Stimulated activated naive CD8-positive, alpha-beta T cell treated with anti-CD3 and anti-CD28 coated beads, Interleukin-15, amount 100 ng/mL, for 72 hours (primary cell): ENCODE measurements around the gene SLC45A3.

Source experiments
- ATAC-seq: fragments of 150-1000 bp; cut with Tn5 transposase; 2 replicates; pipeline ENCODE4 v1.10.0; 2021; ENCODE audit warnings: mild to moderate bottlenecking, moderate library complexity
- DNase-seq, 2 donors: peaks; one replicate each; pipeline ENCODE4 v3.0.0; 2021 to 2022
- H3K27ac Mint-ChIP-seq, 2 donors: one replicate each; pipeline ENCODE4 v1.8.0; 2022; ENCODE audit warnings: mild to moderate bottlenecking in 2 of 2, mixed read lengths in 2 of 2, moderate library complexity in 2 of 2
- H3K27me3 Mint-ChIP-seq: one replicate; pipeline ENCODE4 v1.8.0; 2022; ENCODE audit warnings: mixed read lengths
- H3K4me1 Mint-ChIP-seq: one replicate; pipeline ENCODE4 v1.8.0; 2022; ENCODE audit warnings: mild to moderate bottlenecking, mixed read lengths
- H3K4me3 Mint-ChIP-seq, 2 donors: one replicate each; pipeline ENCODE4 v1.8.0; 2022; ENCODE audit warnings: mild to moderate bottlenecking in 2 of 2, mixed read lengths in 2 of 2, moderate library complexity in 1 of 2
- H3K9me3 Mint-ChIP-seq, 2 donors: one replicate each; pipeline ENCODE4 v1.8.0; 2022; ENCODE audit warnings: mixed read lengths in 2 of 2

SLC45A3 gene

DNA sequence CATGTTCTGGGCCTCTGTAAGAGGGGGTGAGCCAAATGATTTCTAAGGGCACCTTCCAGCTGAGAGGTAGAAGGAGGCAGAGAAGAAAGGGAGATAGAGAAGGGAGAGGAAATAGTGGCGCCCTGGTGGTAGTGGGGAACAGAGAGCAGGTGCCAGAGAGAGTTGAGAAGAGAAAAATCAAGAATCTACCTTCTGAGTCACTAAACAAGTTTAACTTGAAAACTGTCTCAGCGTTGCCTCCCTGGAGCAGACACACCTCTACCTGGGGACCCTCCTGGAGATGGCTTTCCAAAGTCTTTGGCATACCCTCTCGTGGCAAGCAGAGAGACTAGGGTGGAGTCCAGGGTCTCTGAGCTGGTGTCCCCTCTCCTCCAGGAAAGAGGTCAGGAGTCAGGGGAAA is 1.1 kb upstream of the SLC45A3 start:
- ATAC-seq = no peak
- Mint-ChIP-seq H3K9me3 (no peaks in the 10 kb centered on the region), H3K27me3 (peaks cover 37% of the 10 kb centered on the region), H3K27ac (no peak overlapping the region), H3K4me1 (peaks cover 19% of the 10 kb centered on the region), H3K4me3 (no peak overlapping the region)
- DNase-seq = no peak

DNA sequence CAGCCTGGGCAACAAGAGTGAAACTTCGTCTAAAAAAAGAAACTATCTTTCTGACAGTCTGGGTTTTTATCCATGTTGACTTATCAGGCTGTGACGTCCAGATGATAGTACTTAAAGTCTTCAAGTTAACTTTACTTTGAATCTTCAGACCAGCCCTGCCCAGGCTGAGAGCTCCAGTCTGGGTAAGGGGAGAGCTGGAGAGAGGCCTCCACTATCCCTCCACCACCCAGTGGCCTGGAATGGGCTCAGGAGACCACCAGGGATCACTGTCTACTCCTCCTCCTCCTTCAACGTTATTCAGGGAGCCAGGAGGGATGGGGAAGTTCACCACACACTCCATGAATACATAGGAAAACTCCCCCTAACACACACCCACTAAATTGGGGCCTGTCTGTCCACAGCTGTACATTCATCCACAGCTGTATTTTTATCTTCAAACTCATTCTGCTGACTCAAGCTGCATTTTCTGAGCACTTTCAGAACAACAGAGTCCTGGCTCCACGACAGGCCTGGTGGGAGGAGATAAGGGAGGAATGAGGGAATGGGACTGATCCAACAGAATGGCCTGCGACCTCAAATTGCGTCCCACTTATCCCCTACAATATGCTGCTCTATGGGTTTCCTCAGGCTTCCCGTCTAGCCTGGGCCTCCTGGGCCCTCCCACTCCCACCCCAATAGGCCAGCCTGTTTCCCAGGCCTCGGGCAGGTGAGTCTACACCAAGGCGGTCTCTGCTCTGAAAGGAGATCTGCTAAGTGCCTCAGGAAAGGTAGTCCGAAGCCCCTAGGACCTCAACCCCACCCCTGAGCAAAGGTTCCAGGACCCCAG is 1.8 kb downstream of the SLC45A3 start:
- ATAC-seq = no peak
- Mint-ChIP-seq H3K9me3 (no peaks in the 10 kb centered on the region), H3K4me1 (peaks cover 19% of the 10 kb centered on the region), H3K27me3 (peaks cover 52% of the 10 kb centered on the region), H3K4me3 (peak overlapping the region; percentile 86), H3K27ac (no peak overlapping the region)
- no peak for DNase-seq

DNA sequence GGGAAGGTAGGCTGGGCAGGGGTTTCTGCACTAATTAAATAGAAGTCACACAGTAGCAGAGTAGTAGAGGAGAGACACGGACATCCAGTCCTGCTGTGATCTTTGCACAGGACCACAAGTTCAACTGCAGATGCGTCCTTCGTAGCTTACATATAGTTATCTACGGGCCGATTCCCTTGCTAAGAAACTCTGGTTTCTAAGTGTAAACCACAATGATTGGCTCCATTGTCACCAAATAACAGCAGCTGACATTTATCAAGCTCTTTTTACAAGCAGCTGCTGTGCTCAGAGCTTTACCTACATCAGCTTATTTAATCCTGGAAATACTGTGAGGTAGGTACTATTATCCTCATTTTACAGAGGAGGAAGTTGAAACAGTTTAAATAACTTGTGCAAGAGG is 3.1 kb downstream of the SLC45A3 start:
- Mint-ChIP-seq H3K27me3 (peaks cover 57% of the 10 kb centered on the region), H3K27ac (no peak overlapping the region), H3K4me3 (no peak overlapping the region), H3K4me1 (peaks cover 22% of the 10 kb centered on the region), H3K9me3 (no peaks in the 10 kb centered on the region)
- ATAC-seq = no peak
- DNase-seq = no peak

DNA sequence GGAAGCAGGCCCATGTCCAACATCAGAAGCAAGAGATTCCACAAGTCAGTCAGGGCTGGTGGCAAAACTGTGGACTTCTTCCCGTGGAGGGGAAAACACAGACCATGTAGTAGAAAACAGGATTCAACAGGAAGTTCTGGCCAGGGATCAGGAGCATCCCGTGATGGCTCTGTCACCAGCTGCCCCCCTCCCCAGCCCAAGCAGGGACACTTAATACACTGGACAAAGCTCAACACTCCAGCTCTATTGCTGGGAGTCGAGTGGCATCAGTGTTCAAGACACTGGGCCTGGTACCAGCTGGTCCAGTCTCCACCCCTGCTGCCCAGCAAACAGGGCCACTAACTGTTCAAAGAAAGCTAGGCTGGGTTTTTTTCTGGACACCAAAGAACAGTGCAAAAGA is 3.7 kb downstream of the SLC45A3 start:
- Mint-ChIP-seq H3K4me3 (no peak overlapping the region), H3K27ac (peak overlapping the region in 1 of 2 donors; percentile 36), H3K4me1 (peaks cover 27% of the 10 kb centered on the region), H3K9me3 (no peaks in the 10 kb centered on the region), H3K27me3 (peaks cover 56% of the 10 kb centered on the region)
- ATAC-seq (no peak), DNase-seq (no peak)

DNA sequence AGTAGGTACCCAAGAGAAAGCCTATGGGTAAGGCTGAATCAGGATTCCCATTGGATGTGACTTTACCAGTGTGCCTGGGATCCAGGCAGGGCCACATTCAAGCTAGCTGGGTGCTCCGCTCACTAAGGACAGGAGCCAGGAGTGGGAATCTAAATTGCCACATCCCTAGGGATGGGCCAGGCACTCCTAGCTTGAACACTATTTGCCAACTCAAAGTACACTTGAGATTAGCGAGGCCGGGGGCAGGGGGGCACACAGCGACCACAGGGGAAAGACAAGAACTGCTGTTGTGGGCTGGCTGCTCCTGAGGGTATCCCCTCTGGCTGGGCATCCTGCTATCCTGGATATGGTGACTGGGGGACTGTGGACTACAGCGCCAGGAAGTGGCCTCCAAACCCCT is 4.3 kb downstream of the SLC45A3 start:
- ATAC-seq = no peak
- no peak overlapping the region for H3K27ac Mint-ChIP-seq
- H3K4me3 Mint-ChIP-seq = no peak overlapping the region
- H3K9me3 Mint-ChIP-seq = no peaks in the 10 kb centered on the region
- no peak for DNase-seq
- peaks cover 55% of the 10 kb centered on the region for H3K27me3 Mint-ChIP-seq
- H3K4me1 Mint-ChIP-seq = peaks cover 29% of the 10 kb centered on the region

DNA sequence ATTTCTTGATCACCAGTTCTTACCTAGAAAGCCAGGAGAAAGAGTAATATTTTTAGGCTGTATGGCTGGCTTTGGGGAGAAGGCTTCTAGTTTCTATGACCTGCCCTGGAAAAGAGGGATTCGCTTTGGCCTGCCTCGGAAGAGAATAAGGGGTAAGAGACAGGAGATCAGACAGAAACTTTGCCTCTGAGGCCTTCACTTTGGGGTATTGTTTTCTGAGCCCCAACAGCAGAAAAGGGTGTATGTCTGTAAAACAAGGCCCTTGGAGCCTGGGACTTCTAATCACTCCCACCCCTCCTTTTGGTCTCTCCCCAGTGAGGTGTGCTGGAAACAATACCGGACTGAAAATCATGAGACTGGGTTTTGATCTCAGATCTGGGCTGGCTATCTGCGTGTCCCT is 5.1 kb downstream of the SLC45A3 start:
- Mint-ChIP-seq H3K27me3 (peaks cover 50% of the 10 kb centered on the region), H3K4me3 (no peak overlapping the region), H3K27ac (no peak overlapping the region), H3K9me3 (no peaks in the 10 kb centered on the region), H3K4me1 (peaks cover 23% of the 10 kb centered on the region)
- DNase-seq = no peak
- ATAC-seq = no peak

DNA sequence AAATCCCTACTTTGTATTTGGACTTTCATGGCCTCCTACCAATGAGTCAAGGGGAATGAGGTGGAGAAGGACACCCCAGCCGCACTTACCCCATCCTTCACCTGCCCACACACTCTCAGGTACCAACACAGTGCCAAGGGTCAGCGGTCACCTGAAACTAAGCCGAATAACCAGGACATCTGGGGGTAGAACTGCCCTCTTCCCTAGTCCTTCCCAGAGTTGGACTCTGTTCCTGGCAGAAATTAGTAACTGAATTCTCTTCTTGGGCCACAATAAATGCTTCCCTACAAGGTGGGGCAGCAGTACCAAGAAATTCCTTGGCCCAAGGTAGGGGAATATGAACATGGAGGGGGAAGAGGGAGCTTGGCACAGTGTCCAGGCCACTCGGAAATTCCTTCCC is 7.3 kb downstream of the SLC45A3 start:
- Mint-ChIP-seq H3K4me3 (no peak overlapping the region), H3K4me1 (peaks cover 33% of the 10 kb centered on the region), H3K27me3 (peaks cover 49% of the 10 kb centered on the region), H3K27ac (no peak overlapping the region), H3K9me3 (no peaks in the 10 kb centered on the region)
- ATAC-seq (no peak), DNase-seq (no peak)

DNA sequence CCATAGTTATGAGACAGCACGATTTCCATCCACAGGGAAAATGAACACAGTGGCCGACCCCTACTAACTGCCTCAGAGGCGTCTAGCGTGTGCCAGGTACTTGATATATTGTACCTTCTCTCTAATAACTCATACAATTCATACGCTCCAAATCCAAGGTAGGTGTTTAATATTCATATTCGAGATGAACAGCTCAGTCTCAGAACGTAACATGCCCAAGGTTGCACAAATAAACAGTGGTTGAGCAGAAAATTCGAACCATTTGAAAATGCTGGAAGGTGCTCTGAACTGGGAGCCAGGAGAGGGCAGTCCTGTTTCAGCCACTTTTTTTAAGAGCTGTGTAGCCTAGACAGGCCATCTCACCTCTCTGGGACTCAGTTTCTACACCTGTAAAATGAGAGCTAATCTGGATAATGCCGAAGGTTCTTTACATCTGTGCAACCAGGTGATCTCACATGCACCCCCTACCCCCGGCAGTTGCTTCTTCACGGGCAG is 7.9 kb downstream of the SLC45A3 start:
- no peak overlapping the region for H3K4me3 Mint-ChIP-seq
- H3K9me3 Mint-ChIP-seq = no peaks in the 10 kb centered on the region
- peaks cover 53% of the 10 kb centered on the region for H3K27me3 Mint-ChIP-seq
- H3K4me1 Mint-ChIP-seq = peaks cover 34% of the 10 kb centered on the region
- ATAC-seq = no peak
- no peak for DNase-seq
- H3K27ac Mint-ChIP-seq = no peak overlapping the region

DNA sequence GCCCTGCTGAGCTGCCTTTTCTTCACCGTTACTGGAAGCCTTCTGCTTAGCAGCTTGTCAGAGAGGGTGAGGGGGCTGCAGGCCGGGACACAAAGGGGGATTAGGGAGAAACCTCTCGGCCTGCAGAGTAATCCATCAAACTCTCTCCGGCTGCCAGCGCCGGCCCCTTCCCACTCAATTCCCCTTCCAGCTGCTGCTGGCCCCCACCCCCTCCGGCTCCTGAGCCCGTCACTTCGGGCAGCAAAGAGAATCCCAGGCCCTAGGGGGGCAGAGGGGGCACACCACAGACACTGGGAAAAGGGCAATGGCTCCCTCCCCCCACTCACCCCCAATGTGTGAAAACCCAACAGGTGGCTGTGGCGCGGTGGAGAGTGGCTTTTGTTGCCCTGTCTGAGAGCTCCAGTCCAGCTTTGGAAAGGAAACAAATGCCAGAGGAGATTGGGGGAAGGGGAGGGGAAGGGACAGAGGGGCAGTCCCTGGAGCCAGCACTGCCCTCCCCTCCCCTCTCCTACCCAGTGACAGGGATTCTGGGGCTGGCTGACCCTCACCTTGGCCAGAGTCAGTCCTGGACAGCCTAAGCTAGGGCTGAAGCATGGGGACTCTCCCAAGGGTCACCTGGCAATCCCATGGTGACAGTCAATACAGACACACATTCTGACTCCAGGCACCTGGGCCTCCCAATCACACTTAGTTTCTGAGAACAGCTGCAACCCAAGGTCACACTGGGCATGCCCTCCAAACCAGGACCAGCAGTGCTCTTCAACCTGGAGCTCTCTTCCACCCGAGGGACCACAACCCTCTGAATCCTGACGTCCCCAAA is 9.5 kb downstream of the SLC45A3 start:
- H3K4me1 Mint-ChIP-seq = peaks cover 34% of the 10 kb centered on the region
- peaks cover 37% of the 10 kb centered on the region for H3K27me3 Mint-ChIP-seq
- ATAC-seq (no peak), DNase-seq (no peak)
- H3K9me3 Mint-ChIP-seq = no peaks in the 10 kb centered on the region
- peak overlapping the region in 1 of 2 donors; percentile 34 for H3K27ac Mint-ChIP-seq
- H3K4me3 Mint-ChIP-seq = no peak overlapping the region

DNA sequence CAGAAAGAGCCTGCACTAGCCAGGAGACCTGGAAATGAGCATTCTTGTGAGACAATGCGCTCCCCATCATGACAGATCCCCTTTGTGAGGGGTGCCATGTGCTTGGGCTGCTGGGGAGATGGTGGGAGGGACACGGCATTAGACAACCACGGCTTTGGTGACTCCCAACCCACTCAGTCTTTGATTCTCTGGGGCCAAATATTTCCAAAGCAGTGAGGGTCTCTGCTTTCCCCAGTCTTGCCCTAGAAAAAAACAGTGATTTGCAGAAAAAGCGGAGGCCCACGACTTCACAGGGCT is 10.2 kb downstream of the SLC45A3 start:
- no peak overlapping the region for H3K4me3 Mint-ChIP-seq
- H3K27me3 Mint-ChIP-seq = peaks cover 30% of the 10 kb centered on the region
- no peaks in the 10 kb centered on the region for H3K9me3 Mint-ChIP-seq
- ATAC-seq (no peak), DNase-seq (no peak)
- H3K27ac Mint-ChIP-seq = peak overlapping the region in 1 of 2 donors; percentile 34
- peaks cover 37% of the 10 kb centered on the region for H3K4me1 Mint-ChIP-seq

DNA sequence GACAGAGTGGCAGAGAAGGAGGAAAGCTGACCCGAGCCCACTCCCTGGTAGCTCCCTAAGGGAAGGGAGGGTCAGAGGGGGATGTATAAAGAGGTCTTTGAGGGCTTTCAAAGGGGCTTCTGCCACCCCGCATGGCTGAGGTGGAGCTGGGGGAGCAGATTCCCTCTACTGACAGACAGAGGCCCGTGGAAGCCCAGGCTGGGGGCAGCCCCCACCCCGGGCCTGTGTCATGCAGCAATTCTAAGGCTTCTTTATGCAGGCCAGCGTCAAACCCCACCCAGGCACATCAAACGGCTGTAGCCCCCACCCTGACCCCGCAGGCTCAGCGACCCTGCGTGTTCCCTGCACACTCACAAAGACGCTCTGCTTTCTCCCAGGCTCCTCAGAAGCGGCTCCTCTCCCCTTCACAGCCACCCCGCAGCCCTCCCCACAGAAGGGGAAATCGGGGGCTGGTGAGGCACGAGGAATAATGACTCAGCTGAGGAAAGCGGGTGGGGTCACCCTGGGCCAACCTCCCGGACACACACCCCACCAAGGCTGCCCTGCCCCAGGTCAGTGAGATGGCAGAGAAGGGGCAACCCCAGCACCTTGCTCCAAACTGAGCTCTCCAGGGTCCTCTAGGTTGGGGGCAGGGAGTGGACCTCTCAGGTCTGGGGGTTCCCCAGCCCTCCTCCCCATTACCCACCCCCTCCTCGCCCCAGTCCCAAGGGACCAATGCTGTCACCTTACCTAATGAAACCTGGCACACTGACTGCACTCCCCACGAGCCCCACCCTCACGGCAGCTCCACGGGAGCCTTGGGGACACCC is 10.8 kb downstream of the SLC45A3 start:
- ATAC-seq = peak; percentile 60
- Mint-ChIP-seq H3K4me1 (peaks cover 42% of the 10 kb centered on the region), H3K4me3 (peak overlapping the region; percentile 4 to 27), H3K27ac (peak overlapping the region in 1 of 2 donors; percentile 34), H3K9me3 (no peaks in the 10 kb centered on the region), H3K27me3 (peaks cover 30% of the 10 kb centered on the region)
- DNase-seq = no peak

DNA sequence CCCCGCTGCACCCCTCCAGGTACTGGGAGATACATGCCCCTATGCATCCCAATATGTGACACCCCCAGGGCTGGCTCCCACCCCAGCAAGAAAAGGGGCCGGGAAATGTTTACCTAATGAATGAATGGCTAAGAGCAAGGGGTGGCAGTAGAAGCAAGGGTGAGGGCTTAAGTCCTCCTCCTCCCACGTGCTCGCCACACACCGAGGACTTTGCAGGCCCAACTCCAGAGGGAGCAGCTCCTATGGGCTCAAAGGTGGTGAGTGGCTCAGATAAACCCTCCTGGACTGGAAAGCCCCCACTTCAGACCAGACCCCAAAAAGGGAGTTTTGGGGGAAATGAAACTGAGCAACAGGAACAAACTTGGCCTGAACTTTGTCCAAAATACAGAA is 11.4 kb downstream of the SLC45A3 start:
- peaks cover 47% of the 10 kb centered on the region for H3K4me1 Mint-ChIP-seq
- peaks cover 30% of the 10 kb centered on the region for H3K27me3 Mint-ChIP-seq
- DNase-seq = no peak
- peak; percentile 35 for ATAC-seq
- peak overlapping the region; percentile 4 to 27 for H3K4me3 Mint-ChIP-seq
- H3K27ac Mint-ChIP-seq = peak overlapping the region in 1 of 2 donors; percentile 23
- no peaks in the 10 kb centered on the region for H3K9me3 Mint-ChIP-seq

DNA sequence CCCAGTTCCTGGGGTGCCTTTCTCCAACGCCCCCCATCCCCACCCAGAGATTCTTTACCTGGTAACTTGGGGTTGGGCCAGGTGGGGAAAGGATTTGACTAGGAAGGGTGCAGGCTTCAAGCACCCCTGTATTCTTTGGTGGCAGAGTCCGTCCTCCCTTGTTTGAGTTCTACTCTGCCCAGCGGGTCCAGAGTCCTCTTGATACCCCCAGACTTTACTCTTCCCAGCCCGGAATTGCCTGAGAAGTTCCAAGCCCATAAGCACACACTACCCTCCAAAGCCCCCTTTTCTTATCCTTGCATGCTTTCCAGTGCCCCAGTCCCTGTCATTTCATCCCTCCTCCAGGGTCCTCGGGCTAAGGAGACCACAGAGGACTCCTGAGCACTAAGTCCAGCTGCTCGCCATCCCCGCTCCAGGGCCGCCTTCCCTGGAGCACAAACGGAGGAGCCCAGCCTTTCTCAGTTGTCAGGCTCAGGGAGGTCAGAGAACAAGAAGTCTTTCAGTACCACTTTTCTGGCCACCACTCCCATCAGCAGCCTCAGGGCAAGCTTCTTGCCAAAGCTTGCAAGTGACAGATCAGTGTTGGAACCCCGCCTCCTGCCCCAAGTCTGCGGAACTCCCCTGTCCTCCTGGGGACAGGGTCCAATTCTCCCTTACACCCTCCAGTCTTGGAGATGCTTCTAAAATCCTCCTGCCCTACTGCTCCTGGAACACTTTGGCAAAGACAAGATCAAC is 12.2 kb downstream of the SLC45A3 start:
- H3K27me3 Mint-ChIP-seq = peaks cover 23% of the 10 kb centered on the region
- ATAC-seq (no peak), DNase-seq (no peak)
- peak overlapping the region in 1 of 2 donors; percentile 94 for H3K27ac Mint-ChIP-seq
- no peak overlapping the region for H3K4me3 Mint-ChIP-seq
- no peaks in the 10 kb centered on the region for H3K9me3 Mint-ChIP-seq
- H3K4me1 Mint-ChIP-seq = peaks cover 47% of the 10 kb centered on the region

DNA sequence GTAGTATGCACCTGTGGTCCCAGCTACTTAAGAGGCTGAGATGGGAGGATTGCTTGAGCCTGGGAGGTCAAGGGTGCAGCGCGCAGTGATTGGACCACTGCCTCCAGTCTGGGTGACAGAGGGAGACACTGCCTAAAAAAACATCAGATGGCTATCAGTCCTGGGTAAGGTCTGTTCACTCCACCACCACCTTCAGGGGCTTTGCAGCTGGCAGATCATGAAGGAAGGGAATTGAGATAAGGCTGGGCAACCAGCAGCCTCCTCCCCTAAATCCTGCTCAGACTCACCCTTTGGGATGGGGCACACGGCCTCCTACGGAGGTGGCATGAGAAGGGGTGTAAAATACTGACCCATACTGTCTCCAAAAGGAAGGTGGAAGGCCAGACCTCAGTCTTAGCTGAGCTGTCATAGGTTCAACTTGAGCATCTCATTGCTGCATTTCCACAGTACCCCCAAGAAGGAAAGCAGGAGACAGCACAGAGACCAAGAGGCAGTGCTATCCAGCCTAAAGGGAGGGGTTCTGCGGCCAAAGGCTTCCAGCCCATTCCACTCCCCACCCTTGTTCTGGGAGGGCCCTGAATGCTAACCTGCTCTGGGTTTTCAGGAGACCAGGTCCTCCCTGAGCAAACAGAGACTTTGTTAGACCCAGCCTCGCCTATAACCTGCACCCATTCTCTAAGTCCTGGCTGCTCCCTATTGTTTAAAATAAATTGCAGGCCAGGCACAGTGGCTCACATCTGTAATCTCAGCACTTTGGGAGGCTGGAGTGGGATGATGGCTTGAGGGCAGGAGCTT is 13.7 kb downstream of the SLC45A3 start:
- DNase-seq (no peak), ATAC-seq (no peak)
- Mint-ChIP-seq H3K4me3 (no peak overlapping the region), H3K27me3 (peaks cover 19% of the 10 kb centered on the region), H3K27ac (peak overlapping the region in 1 of 2 donors; percentile 19), H3K4me1 (peaks cover 38% of the 10 kb centered on the region), H3K9me3 (no peaks in the 10 kb centered on the region)
